ENCODE measurements around the gene CIAO1.

- TF ChIP-seq CTCF (IDR thresholded peaks at IDR 0.05; ENCODE audit: low read depth, low read length, missing input control) = peak; percentile 27
- no peak for TF ChIP-seq GABPA (IDR thresholded peaks at IDR 0.05 in 1 of 2, conservative IDR thresholded peaks at IDR 0.05 in 1 of 2)
- no peak for TF ChIP-seq ATF3 (IDR thresholded peaks at IDR 0.05)
- no peak for TF ChIP-seq YY1 (IDR thresholded peaks at IDR 0.05)
- no peak for TF ChIP-seq FOXA2 (IDR thresholded peaks at IDR 0.05)
- TF ChIP-seq REST (IDR thresholded peaks at IDR 0.05) = no peak
- TF ChIP-seq RXRA (IDR thresholded peaks at IDR 0.05) = peak; percentile 46 to 67
These were observed 13.0 kb upstream of the CIAO1 start for GRCh38 chr2:96253006-96253405.

Data from liver (tissue), 3 donors.